ENCODE measurements around the gene PDGFD. TPM values are rescaled to one million over a fixed set of nuclear protein-coding genes. Genes with fewer than 3 reads are reported as not detected.

The PDGFD gene
- total RNA-seq, 2 donors from 2014 or later, result 2.3 to 4.8 TPM

DNA sequence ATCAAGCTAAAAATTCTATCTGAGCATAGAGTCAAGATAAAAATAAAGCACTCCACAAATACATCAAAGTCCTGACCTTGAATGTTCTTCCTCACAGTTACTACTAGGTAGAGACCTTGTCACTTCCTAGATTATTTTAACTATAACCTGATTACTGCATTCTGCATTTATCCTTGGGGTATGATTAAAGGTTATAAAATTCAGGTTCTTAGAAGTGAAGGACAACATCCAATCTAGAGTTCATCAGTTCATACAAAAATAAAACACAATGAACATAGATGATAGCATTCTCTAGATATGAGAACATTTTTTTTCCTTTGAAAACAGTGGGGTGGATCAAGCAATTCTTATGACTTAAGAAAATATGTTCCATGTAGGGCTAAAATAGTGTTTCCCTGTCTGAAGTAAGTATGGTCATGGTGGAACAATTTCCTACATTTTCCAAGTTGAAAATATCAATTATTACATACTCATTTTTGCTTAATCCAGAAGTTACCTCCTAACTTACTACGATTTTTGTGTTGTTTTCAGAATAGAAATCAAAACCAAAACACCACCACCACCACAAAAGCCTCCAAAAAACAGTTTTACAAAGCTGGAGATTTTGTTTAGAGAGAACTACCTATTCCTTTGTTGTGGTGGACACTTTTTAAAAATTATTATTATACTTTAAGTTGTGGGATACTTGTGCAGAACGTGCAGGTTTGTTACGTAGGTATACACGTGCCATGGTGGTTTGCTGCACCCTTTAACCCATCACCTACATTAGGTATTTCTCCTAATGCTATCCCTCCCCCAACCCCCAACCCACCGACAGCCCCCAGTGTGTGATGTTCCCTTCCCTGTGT lies 239.6 kb downstream of the PDGFD start:
- WGBS, 2 experiments (ENCODE audit: insufficient coverage in 1 of 2, insufficient read length in 1 of 2), result 100% methylated on average over 4 of the region's 5 CpGs; no CpG with 5 or more reads in 1 of the 2 experiments
- no peak for TF ChIP-seq CTCF (conservative IDR thresholded peaks at IDR 0.05)
- no peak overlapping the region for H3K4me3 ChIP-seq (ENCODE audit: low read length)
- no peaks in the 10 kb centered on the region for H3K36me3 ChIP-seq (ENCODE audit: control insufficient read depth, insufficient read depth, low read length)
- Mint-ChIP-seq H3K9me3 (no peaks in the 10 kb centered on the region), H3K4me3 (no peak overlapping the region), H3K36me3 (ENCODE audit: low read depth) (no peaks in the 10 kb centered on the region), H3K27ac (peak overlapping the region; percentile 36), H3K4me1 (peaks cover 11% of the 10 kb centered on the region), H3K27me3 (ENCODE audit: insufficient read depth) (no peaks in the 10 kb centered on the region)
- H3K4me1 ChIP-seq (ENCODE audit: control insufficient read depth, insufficient read depth, low read length), result peaks cover 2% of the 10 kb centered on the region
- no peaks in the 10 kb centered on the region for H3K9me3 ChIP-seq (ENCODE audit: control insufficient read depth, low read length)
- DNase-seq, result no peak
- no peak overlapping the region for H3K27ac ChIP-seq (ENCODE audit: low read depth, low read length)
- no peaks in the 10 kb centered on the region for H3K27me3 ChIP-seq (ENCODE audit: control insufficient read depth, insufficient read depth, low read length, poor library complexity, severe bottlenecking)
- no peak overlapping the region for H3K9ac ChIP-seq (ENCODE audit: extremely low read depth, low read length, poor library complexity, severe bottlenecking)

DNA sequence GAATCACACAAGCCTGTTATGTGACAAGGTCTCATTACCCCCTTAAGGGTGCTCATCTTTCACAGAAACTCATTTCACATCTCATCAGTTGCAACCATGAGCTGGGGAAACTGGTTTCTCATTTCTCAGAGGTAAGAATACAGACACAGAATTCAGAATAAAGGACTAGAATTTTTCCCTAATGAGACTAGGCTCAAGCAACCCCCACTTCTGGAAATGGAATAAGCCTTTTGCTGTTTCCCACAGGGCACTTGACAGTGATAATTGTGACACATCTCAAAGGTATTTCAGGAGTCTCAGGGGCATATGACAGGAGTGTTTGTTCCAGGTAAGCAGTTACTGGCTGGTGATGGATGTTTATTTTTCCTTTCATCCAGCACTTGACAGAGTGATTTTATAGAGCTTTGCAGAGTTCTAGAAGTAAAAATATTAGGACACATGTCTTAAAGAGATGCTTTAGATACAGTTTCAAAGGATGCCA lies 240.5 kb downstream of the PDGFD start:
- H3K9ac ChIP-seq (ENCODE audit: extremely low read depth, low read length, poor library complexity, severe bottlenecking), result no peak overlapping the region
- Mint-ChIP-seq H3K4me1 (peaks cover 11% of the 10 kb centered on the region), H3K9me3 (no peaks in the 10 kb centered on the region)

GRCh38 chr11:103920933-103921332 lies 243.0 kb downstream of the PDGFD start:
- no peak for DNase-seq

More for the DNA sequence above, 240.5 kb downstream of the PDGFD start:
- DNase-seq, result peak; percentile 58
- H3K9me3 ChIP-seq (ENCODE audit: control insufficient read depth, low read length), result no peaks in the 10 kb centered on the region
- no peaks in the 10 kb centered on the region for H3K27me3 ChIP-seq (ENCODE audit: control insufficient read depth, insufficient read depth, low read length, poor library complexity, severe bottlenecking)
- no peak overlapping the region for H3K4me3 ChIP-seq (ENCODE audit: low read length)
- peak overlapping the region; percentile 36 for H3K27ac Mint-ChIP-seq
- H3K27ac ChIP-seq (ENCODE audit: low read depth, low read length), result no peak overlapping the region
- no peaks in the 10 kb centered on the region for H3K36me3 Mint-ChIP-seq (ENCODE audit: low read depth)
- no peaks in the 10 kb centered on the region for H3K4me1 ChIP-seq (ENCODE audit: control insufficient read depth, insufficient read depth, low read length)
- H3K27me3 Mint-ChIP-seq (ENCODE audit: insufficient read depth), result no peaks in the 10 kb centered on the region
- no peak overlapping the region for H3K4me3 Mint-ChIP-seq
- no peaks in the 10 kb centered on the region for H3K36me3 ChIP-seq (ENCODE audit: control insufficient read depth, insufficient read depth, low read length)
- TF ChIP-seq CTCF (conservative IDR thresholded peaks at IDR 0.05), result no peak

More at GRCh38 chr11:103920933-103921332, 243.0 kb downstream of the PDGFD start:
- peaks cover 4% of the 10 kb centered on the region for H3K9me3 Mint-ChIP-seq
- no peak overlapping the region for H3K27ac ChIP-seq (ENCODE audit: low read depth, low read length)
- TF ChIP-seq CTCF (conservative IDR thresholded peaks at IDR 0.05), result peak; percentile 60
- no peaks in the 10 kb centered on the region for H3K27me3 ChIP-seq (ENCODE audit: control insufficient read depth, insufficient read depth, low read length, poor library complexity, severe bottlenecking)
- no peak overlapping the region for H3K4me3 ChIP-seq (ENCODE audit: low read length)
- no peaks in the 10 kb centered on the region for H3K4me1 ChIP-seq (ENCODE audit: control insufficient read depth, insufficient read depth, low read length)
- no peak overlapping the region for H3K4me3 Mint-ChIP-seq
- H3K36me3 ChIP-seq (ENCODE audit: control insufficient read depth, insufficient read depth, low read length), result no peaks in the 10 kb centered on the region
- no peak overlapping the region for H3K9ac ChIP-seq (ENCODE audit: extremely low read depth, low read length, poor library complexity, severe bottlenecking)
- H3K27ac Mint-ChIP-seq, result no peak overlapping the region
- H3K9me3 ChIP-seq (ENCODE audit: control insufficient read depth, low read length), result no peaks in the 10 kb centered on the region
- peaks cover 15% of the 10 kb centered on the region for H3K4me1 Mint-ChIP-seq
- H3K36me3 Mint-ChIP-seq (ENCODE audit: low read depth), result peaks cover 3% of the 10 kb centered on the region
- H3K27me3 Mint-ChIP-seq (ENCODE audit: insufficient read depth), result no peaks in the 10 kb centered on the region
